Measurements from ENCODE around the gene KLK14.

DNA sequence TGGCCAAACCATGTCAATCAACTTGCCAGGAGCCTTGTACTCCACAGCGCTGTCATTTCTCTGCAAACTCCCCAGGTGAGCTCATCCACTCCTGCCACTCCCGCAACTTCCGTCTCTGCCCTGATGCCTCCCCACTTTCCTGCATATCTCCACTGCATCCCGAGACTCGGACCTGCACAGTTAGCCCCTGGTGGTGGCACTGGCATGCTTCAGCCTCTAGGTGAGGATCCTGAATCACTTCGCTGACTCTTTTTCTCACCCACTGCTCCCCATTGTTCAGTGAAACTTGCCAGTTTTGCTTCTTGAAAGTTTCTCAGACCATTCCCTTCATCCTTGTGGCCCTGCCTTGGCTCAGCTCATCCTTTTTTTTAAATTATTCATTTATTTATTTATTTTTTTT lies 28.9 kb upstream of the KLK14 start:
- TF ChIP-seq CTCF (optimal IDR thresholded peaks at IDR 0.05 in 1 of 3, IDR thresholded peaks at IDR 0.05 in 1 of 3, conservative IDR thresholded peaks at IDR 0.05 in 1 of 3; ENCODE audit: extremely low read depth in 1 of 3, insufficient read depth in 2 of 3, low read length in 3 of 3) (peak; percentile 29 to 51 (median 38)), EZH2 (IDR thresholded peaks at IDR 0.05; ENCODE audit: low read length) (no peak)
